Astrocyte of the hippocampus (primary cell): ENCODE data around the gene HSP90B1.

ENCODE experiments used
- DNase-seq: peaks from one replicate; pipeline ENCODE4 v3.0.0; 2011; ENCODE audit warnings: low read depth, low spot score

The HSP90B1 gene

GRCh38 chr12:103929046-103929783 lies 995 bp upstream of the HSP90B1 start:
- peak; percentile 93 for DNase-seq

- DNase-seq: no peak
These were observed 501 bp upstream of the HSP90B1 start for GRCh38 chr12:103929784-103930033.

GRCh38 chr12:103930787-103931735 lies 851 bp downstream of the HSP90B1 start:
- DNase-seq: peak; percentile 48

DNA sequence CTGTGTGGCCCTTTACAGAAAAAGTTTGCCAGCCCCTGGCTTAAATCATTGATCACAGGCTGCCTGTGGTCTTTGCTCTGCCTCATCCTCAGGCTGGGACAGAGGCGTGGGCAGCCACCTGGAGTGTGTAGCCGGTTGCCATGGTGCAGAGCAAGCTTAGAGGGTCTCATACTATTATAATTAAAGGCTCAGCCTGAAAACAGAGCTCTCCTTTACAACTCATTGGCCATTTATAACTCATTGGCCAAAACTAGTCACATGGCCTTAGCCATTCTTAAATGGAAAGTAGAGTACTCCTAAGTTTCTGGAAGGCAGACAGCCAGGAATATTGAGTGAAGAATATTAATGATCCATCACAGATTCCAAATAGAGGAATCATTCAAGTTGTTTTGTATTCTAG lies 3.0 kb downstream of the HSP90B1 start:
- DNase-seq: peak; percentile 13

DNA sequence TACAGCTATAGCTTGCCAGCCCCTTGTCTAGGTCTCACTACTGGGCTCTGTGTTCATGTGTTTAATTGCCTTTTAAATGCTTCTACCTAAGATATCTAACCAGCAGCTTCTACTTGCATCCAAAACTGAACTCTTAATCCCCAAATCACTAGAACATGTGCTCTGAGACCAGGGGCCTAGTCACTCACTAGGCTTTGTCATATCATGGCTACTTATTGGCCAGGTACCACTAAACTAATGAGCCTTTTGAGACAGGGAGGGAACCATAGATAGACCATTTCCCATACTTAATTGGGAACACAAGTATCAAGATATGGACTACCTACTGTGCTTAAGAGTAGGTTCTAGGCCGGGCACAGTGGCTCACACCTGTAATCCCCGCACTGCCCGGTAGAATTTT lies 6.5 kb downstream of the HSP90B1 start:
- no peak for DNase-seq

- no peak for DNase-seq
These were observed 14.8 kb downstream of the HSP90B1 start for GRCh38 chr12:103944964-103945363.

DNA sequence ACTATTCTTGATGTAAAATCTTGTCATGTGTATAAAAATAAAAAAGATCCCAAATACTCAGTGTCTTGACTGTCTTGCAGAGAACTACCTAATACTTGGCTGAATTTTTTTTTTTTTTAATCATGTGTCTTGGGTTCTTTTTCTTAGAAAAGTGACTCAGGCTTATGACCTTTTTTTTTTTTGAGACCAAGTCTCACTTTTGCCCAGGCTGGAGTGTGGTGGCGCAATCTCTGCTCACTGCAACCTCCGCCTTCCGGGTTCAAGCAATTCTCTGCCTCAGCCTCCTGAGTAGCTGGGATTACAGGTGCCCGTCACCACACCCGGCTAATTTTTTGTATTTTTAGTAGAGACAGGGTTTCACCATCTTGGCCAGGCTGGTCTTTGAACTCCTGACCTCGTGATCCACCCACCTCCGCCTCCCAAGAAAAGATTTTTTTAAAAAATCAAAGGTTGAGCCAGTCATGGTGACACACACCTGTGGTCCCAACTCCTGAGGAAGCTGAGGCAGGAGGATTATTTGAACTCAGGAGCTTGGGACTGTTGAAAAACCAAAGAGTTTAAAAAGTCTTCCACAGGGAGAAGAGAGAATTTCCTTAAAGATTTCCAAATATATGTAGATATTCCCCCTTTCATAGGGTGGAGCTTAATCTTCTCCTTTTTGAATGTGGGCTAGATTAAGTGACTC lies 17.8 kb downstream of the HSP90B1 start:
- no peak for DNase-seq

GRCh38 chr12:103948746-103949406 lies 18.7 kb downstream of the HSP90B1 start:
- no peak for DNase-seq

- DNase-seq: no peak
These were observed 22.3 kb downstream of the HSP90B1 start for GRCh38 chr12:103952497-103952896.

DNA sequence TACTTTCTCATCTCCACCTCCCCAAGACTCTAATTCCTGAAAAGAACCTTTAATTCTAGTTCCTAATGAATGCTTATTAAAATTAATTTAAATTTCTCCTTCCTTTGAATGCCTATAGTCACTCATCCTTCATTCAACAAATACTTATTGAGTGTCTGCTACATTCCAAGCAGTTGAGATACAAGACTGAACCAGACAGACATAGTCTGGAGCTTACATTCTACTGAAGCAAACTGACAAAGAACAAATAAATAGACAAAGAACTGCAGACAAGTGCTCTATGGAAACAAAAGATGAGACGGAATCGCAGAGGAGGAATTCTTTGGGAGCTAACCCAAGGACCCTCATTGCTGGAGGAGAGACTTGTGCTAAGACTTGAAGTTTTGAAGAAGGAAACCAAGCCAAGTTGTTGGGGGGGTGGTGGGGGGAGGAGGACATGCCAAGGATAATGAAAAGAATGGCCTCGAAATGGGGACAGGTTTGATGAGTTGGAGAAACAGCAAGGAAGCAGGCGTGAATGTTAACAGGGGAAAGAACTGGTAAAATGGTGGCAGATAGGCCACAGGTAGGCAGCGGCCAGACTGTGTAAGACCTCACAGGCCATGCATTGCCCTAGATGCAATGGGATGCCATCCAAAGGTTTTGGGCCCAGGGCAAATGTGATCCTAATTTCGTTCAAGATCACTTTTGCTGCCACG lies 25.8 kb downstream of the HSP90B1 start:
- DNase-seq: peak; percentile 44

DNA sequence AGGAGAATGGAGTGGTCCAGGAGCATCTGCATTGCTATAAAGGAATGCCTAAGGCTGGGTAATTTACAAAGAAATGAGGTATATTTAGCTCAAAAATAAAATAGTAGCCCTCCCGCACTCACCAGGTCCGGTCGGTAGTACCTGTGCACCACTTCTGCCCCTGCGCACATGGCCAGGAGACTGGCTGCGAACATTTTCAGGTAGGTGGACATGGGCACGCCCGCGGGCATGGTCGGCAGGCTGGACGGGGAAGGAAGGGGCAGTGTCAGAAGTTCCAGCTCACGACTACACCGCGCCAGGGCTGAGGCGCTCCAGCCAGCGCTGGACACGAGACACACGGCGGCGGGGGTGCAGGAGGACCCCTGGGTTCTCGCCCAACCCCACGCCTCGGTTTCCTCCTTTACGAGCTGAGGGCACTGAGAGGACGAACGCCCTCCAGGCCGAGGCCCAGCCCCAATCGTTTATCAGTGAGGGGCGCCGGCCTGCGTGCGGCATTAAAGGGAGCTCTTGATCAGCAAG lies 26.4 kb downstream of the HSP90B1 start:
- DNase-seq: no peak

DNA sequence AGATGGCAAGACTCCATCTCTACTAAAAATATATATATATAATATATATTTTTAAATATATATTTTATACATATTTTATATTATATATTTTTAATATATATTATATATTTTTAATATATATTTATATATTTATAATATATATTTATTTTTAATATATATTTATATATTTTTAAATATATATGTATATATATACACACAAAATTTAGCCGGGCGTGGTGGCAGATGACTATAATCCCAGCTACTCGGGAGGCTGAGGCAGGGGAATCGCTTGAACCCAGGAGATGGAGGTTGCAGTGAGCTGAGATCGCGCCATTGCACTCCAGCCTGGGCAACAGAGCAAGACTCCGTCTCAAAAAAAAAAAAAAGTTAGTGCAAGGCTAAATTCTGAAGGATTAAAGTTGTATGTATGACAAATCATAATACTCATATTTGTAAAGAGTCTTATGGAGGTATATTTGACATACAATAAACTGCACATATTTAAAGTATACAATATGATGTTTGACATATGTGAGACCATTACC lies 27.7 kb downstream of the HSP90B1 start:
- no peak for DNase-seq

GRCh38 chr12:103958621-103959020 lies 28.4 kb downstream of the HSP90B1 start:
- no peak for DNase-seq

DNA sequence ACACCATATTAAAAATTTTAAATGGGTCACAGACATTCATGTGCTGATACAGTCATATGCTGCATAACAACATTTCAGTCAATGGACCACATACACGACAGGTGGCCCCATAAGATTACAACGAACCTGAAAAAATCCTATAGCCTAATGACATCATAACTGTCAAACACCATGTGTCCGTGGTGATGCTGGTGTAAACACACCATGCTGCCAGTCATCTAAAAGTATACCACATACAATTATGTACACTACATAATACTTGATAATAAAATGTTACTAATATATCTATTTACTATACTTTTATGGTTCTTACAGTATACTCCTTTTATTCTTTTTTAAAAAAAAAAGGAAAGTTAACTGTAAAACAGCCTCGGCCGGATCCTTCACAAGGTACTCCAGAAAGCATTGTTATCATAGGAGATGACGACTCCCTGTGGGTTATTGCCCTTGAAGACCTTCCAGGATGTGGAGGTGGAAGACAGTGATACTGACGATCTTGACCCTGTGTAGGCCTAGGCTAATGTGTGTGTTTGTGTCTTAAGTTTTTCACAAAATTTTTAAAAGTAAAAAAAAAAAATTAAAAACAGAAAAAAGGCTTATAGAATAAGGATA lies 30.5 kb downstream of the HSP90B1 start:
- DNase-seq: no peak

DNA sequence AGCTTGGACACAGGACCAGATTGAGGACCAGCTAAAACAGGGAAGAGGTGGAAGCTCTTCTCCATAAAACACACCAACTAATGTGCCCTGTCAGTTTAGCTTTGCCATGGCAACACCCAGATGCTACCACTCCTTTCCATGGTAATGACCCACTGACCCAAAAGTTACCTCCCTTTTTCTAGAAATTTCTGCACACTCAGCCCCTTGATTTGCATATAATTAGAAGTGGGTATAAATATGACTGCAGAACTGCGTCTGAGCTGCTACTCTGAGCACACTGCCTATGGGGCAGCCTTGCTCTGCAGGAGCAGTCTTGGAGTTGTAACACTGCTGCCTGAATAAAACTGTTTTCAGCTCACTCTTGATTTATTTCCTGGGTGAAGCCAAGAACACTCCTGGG lies 32.3 kb downstream of the HSP90B1 start:
- no peak for DNase-seq

GRCh38 chr12:103964805-103965204 lies 34.6 kb downstream of the HSP90B1 start:
- DNase-seq: no peak

- no peak for DNase-seq
These were observed 35.0 kb downstream of the HSP90B1 start for GRCh38 chr12:103965255-103965589.

DNA sequence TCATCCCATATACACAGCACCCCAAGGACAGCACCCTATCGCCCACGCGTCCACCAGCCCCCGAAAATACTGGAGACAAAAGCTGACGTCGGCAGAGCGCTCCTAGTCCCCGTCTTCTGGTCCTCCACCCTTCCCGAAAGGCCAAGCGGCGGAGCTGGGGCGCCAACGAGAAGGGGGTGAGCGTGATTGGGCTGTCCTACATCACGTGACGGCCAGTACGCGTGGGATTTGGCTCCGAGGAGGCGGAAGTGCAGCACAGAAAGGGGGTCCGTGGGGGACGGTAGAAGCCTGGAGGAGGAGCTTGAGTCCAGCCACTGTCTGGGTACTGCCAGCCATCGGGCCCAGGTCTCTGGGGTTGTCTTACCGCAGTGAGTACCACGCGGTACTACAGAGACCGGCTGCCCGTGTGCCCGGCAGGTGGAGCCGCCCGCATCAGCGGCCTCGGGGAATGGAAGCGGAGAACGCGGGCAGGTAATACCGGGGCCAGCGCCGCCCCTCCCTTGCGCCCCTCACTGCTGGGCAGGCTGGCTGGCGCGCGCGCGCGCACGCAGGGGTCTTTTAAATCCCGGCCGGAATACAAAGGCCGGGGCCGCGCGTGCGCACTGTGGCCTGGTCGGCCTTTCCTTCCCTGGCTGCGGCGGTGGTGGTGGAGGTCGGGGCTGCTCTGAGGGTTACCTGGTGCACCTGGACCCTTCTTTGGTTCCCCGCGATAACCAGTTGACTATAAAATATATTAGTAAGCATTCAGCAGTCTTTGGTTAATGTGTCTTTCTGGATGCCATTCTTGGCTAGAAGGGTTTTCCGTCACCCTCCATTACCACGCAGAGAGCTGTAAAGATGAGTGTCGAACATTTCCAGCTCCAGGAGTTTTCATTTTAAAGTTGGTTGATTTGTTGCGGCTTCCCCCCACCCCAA lies 35.6 kb downstream of the HSP90B1 start, which contains the start of gene TDG:
TDG (plus strand) TSS at position 283 of the 915 bp plus-strand sequence; CDS start at position 449, 166 bp downstream.
- peak; percentile 99 for DNase-seq

GRCh38 chr12:103966736-103967135 lies 36.5 kb downstream of the HSP90B1 start:
- peak; percentile 27 for DNase-seq
